Peyer's patch (tissue), 4 donors: Measurements from ENCODE around the gene RHOD.

Experiments used
- POLR2A ChIP-seq, 2 donors: fragments of 450-650 bp; IDR thresholded peaks; one replicate each; pipeline ENCODE4 v1.5.1; 2017; ENCODE audit warnings: antibody characterized with exemption in 2 of 2, mild to moderate bottlenecking in 2 of 2, moderate library complexity in 2 of 2
- TF ChIP-seq, protein P1 (sequence below), 6 experiments: fragments of 450-650 bp in 4 of 6; fragments of 200-600 bp in 2 of 6; sonication (generic) in 1 of 6; IDR thresholded peaks; one replicate each; pipeline ENCODE4 v1.5.1; 2017 to 2019; ENCODE audit warnings: antibody characterized with exemption in 6 of 6, mild to moderate bottlenecking in 3 of 6, moderate library complexity in 1 of 6

DNA sequence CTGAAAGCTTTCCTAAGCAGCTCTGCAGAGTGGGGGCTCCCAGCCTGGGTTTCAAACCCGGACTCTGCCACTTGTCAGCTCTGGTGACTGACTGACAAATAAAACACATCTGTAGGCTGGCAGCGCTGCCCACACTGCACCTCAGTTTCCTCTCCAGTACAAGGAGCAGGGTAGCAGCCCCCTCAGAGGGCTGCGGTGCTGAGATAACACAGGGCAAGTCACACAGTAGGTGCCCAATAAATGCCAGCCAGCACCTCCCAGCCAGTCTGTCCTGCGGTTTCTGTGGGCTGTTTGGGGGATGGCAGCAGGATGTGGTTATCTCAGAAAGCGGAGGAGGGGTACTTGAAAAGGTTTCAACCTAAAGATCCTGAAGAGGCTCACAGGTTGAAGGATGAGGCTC, 32.2 kb upstream of the RHOD start:
- TF ChIP-seq, protein P1, sequence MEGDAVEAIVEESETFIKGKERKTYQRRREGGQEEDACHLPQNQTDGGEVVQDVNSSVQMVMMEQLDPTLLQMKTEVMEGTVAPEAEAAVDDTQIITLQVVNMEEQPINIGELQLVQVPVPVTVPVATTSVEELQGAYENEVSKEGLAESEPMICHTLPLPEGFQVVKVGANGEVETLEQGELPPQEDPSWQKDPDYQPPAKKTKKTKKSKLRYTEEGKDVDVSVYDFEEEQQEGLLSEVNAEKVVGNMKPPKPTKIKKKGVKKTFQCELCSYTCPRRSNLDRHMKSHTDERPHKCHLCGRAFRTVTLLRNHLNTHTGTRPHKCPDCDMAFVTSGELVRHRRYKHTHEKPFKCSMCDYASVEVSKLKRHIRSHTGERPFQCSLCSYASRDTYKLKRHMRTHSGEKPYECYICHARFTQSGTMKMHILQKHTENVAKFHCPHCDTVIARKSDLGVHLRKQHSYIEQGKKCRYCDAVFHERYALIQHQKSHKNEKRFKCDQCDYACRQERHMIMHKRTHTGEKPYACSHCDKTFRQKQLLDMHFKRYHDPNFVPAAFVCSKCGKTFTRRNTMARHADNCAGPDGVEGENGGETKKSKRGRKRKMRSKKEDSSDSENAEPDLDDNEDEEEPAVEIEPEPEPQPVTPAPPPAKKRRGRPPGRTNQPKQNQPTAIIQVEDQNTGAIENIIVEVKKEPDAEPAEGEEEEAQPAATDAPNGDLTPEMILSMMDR (IDR thresholded peaks at IDR 0.05), result no peak
- no peak for TF ChIP-seq POLR2A (IDR thresholded peaks at IDR 0.05)
